Right forelimb (tissue), 1 donor: ENCODE data around the gene HSPB6.

Source experiments
- DNase-seq: peaks from one replicate; pipeline ENCODE4 v3.0.0-alpha.2; 2018

HSPB6 gene

DNA sequence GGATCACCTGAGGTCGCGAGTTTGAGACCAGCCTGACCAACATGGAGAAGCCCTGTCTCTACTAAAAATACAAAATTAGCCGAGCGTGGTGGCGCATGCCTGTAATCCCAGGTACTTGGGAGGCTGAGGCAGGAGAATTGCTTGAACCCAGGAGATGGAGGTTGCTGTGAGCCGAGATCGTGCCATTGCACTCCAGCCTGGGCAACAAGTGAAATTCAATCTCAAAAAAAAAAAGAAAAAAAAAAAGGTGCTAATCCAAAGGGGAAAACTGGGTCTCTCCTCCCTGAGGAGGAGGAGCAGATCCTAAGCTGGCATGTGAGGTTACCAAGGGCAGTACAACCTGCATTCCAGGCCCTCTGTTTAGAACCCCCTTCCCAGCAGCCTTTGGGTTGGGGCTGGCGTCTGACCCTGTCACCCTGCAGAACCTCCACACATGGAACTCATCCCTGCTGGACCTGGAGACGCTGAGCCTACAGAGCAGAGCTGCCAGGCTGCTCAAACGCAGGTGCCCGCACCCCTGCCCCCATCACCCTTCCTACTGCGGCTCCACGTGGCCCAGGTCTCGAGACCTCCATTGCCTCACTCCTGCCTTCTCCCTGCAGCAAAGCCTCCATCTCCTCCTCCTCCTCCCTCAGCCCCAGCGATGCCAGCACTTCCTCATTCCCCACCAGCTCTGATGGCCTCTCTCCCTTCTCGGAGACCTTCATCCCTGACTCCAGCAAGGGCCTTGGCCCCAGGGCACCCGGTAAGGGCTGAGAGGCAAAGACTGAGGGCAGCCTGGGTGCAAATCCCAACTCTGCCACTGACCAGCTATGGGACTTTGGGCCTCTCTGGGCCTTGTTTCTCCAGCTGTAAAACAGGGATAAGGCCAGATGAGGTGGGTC, 7.8 kb upstream of the HSPB6 start:
- no peak for DNase-seq

DNA sequence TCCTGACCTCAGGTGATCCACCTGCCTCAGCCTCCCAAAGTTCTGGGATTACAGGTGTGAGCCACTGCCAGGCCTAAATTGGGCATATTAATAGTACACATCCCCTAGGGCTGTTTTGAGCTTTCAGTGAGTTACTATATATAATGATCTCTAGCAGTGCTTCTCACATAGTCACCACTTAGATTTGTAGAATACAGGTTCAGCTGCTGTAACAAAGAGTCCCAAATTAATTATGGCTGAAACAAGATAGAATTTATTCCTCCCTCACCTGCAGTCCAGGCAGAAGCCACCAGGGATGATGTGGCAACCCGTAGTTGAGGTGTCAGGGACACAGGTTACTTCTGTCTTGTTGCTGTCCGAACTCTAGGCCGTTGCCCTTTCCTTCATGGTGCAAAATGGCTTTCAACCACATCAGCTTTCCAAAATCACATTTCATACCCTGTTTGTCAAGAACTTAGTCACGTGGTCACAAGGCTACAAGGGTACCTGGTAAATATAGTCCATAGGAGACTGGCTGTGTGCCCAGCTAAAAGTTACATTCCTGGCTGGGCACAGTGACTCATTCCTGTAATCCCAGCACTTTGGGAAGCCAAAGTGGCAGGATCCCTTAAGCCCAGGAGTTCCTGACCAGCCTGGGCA, 4.0 kb upstream of the HSPB6 start:
- no peak for DNase-seq

DNA sequence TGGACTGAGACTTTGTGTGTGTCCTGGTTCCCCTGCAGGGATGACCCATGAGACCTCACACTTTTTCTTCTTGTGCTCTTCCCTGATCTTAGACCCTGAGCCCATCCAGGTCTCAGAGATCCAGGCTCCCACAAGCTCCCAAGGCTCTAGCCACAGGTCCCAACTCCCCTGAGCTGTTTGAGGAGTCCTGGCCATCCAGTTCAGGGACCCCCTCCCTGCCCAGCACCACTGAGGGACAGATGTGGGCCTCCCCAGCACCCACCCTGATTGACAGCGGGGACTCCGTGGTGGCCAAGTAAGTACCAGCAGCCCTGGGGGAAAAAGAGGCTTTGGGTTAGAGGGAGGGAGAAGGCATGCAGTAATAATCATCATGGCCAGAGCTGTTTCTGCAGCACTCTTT, 2.9 kb upstream of the HSPB6 start:
- no peak for DNase-seq

DNA sequence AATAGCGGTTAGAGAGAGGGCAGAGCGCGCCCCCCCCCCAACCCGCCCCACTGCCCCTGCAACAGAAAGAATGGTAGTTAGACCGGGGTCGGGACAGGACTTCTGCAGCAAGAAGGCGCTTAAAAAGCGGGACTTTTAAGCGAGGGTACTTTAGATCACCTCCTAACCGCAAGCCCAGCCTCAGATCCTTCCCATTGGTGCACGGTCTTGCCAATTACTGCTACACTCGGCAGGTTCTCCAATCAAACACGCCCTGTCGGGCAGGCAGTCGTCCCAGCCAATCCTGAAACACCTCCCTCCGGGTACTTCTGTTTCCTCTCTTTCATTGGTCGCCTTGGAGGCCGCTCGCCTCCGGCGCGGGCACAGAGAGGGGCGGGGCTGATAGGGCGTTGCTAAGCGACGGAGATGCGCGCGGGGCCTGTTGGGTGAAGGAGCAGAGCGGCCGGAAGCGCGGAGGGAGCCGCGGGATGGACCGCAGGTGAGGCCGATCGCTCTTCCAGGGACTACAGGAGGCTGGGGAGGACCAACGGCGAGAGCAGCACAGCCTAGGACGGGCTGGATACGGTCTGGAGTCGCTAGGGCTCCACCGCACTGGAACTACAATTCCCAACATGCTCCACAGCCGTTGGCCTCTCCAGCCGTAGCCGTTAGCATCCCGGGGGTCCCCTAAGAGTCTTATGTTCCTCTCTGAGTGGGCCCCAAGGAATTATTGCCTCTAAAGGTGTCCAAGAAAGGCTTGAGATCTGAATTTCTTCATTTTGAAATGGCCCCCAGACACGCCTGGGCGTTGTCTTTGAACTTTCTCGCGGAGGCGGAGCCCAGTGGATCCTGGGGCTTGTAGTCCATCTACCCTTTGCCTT, 1.1 kb upstream of the HSPB6 start, which contains the start of gene PROSER3:
PROSER3 (plus strand) TSS at position 428 of the 860 bp plus-strand sequence; CDS start at position 468, 40 bp downstream.
- DNase-seq: peak; percentile 99

DNA sequence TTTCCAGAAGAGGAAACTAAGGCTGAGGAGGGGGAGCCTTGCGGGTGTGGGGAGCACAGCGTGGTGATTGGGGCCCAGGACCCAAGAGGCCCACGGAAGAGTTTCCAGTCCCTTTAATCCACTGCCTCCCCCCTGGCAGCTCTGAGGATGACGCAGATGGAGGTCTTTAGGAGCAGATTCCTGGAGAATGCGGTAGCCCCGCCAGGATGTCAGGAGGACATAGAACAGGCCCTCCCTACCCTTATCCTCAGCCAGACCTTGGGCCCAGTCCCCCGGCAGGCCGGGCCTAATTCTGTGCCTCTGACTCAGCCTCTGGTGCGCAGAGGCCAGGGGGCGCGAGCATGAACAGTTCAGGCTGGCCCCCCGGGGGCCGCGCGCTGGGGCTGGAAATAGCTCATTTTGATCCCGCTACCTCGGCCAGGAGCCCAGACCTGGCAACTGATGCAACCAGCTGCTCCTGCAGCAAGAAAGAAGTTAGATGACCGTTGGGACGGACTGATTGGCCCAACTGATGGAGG, 461 bp upstream of the HSPB6 start:
- DNase-seq: peak; percentile 96

DNA sequence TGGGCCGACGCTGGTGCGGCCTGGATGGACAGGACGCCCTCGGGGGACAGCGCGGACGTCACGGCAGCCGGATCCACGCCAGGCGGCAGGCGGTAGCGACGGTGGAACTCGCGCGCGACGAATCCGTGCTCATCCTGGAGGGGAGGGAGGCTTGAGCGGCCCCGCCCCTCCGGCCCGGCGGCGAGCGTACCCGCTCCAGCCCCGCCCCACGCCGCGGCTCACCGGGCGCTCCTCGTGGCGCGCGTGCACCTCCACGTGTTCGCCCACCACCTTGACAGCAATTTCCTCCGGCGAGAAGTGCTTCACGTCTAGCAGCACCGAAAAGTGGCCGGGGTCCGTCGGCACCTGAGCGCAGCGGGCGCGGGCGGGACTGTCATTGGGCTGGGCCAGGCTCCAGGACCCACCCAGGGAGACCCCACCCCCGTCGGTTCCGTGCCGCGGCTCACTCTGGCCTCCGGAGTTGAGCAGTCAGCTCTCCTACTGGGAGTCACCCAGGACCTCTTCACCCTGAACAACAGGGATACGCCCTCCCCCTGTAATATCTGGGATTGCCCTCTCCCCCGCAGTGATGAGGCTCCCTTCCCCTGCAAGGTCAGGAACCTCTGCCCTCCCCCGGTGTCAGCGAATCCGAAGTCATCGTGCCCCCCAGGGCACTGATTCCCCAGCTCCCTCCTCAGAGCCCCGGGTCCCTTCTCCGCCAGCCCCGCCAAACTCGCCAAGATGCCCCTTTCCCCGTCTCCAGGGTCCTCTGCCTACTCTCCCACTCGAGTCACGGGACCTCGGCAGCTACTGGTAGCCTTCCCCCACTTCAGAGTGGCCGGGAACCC, 1.1 kb downstream of the HSPB6 start:
- DNase-seq: peak; percentile 86

DNA sequence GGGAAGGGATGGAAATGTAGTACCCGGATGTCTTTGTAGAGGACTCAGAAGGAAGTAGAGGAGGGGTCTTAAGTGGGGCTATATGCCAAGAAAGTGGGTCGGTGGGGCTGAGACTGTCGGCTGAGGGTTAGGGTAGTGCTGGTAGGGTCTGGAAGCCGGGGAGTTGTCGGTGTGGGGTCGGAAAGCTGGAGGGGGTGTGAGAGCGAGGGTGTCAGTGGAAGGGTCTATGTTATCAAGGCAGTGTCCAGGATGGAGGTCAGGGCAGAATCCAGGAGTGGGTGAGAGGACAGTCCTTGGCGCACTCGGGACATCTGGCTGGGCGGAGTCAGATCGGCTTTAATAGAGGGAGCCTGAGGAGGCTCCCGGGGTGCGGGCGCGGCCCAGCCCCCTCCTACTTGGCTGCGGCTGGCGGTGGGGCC, 1.7 kb downstream of the HSPB6 start:
- no peak for DNase-seq

DNA sequence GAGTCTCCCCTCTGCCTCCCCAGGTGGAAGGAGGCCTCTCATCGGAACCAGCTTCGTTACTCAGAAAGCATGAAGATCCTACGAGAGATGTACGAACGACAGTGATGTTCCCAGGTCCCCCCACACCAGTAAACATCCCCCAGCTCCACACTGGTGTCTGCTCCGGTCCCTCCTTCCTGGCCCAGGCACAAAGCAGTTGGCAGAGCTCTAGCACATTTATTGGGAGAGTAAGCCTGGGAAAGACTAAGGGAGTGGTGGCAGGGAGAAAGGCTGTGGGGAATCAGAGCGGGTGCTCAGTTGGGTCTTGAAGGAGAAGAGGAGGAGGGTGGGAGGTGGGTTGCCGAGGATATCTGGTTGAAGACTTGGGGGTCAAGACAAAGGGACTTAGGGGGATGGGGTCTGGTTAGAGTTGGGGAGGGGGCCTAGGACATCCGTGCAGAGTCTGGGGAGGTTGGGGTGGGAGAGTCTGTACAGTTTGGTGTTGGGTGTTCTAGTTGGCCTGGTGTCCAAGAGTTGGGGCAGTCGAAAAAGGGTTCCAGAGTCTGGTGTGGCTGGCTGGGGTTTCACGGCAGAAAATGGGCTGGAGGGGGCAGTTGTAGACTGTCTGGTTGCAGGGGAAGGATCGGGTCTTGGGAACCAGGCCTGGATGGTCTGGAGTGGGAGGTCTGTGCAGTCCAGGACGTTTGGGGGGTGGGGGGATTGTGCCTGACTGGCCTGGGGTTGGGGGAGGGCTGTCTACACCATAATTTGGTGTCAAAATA, 2.3 kb downstream of the HSPB6 start:
- no peak for DNase-seq

DNA sequence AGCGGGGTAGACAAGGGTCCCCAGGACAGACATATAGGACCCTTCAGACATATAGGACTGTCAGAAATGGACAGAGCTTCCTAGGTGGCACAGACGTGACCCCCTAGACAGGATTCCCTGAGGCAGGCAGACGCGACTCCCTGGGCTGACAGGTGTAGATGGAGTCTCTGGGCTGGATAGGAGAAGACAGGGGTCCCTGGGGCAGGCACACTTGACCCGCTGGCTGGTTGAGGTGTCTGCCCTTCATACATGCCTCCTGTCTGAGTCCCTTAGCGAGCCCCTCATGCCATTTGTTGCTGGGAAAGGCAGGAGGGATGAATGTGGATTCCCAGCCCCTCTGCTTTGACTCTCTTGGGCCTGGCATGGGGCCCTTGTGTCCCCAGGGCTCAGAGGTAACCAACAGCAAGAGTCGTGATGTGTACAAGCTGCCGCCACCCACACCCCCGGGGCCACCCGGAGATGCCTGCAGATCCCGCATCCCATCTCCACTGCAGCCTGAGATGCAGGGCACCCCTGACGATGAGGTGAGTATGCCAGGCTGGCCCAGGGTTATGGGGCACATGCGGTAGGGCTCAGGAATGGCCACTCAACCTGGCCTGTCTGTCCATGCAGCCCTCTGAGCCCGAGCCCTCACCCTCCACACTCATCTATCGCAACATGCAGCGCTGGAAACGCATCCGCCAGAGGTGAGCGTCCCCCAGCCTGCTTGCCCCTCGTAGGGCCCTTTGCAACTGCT, 3.0 kb downstream of the HSPB6 start:
- no peak for DNase-seq

DNA sequence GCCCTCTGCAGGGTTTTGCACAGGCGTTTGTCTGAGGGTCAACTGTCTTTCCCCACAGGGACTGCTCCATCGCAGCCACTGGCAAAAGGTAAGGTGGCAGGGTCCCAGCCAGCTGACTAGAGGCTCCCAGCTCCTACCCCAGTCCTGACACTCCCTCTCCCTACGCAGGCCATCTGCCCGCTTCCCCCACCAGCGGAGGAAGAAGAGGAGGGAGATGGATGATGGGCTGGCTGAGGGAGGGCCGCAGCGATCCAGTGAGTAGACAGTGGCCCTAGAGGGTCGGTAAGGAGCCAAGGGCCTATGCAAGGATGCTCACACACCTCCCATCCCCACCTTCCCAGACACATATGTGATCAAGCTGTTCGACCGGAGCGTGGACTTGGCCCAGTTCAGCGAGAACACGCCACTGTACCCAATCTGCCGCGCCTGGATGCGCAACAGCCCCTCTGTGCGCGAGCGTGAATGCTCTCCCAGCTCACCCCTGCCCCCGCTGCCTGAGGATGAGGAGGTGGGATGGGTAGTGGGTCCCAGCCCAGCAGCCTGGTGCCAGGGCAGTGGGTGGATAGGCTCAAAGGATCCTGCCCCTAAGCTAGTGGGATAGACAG, 4.0 kb downstream of the HSPB6 start:
- no peak for DNase-seq

DNA sequence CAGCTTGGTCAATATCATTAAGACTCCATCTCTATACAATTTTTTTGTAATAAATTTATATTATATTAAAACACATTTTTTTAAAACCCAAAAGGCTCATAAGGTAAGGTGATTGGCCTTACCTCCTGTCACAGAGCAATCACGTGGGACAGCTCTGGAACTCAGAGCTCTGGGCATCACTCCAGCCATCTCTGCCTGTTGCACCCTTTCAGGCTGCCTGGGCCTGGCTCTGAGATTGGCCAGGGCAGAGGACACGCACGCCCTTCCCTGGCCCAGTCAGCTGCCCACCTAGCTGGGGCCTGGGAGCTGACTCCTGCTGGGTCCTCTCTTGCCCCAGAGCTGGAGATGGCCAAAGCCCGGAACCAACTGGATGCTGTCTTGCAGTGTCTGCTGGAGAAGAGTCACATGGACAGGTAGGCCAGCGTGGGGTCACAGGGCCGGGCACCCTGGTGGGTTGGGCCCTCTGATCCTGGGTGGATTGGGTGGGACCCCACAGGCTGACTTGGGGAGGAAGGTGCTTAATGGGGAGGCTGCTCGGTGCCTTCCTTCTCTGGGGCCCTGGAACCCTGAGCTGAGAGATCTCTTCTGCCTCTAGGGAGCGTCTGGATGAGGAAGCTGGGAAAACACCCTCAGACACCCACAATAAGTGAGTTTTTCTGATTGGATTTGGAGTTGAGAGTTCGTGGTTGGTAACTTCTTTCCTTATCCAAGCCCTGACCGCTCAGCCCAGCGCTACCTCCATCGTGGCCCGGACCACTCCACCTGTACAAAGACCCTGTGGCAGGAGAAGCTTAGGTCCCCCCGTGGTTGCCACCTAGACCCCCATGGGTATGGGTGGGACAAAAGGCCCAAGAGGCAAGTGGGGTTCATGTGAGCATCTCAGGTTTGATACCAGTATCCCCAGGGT, 4.7 kb downstream of the HSPB6 start:
- DNase-seq: no peak

DNA sequence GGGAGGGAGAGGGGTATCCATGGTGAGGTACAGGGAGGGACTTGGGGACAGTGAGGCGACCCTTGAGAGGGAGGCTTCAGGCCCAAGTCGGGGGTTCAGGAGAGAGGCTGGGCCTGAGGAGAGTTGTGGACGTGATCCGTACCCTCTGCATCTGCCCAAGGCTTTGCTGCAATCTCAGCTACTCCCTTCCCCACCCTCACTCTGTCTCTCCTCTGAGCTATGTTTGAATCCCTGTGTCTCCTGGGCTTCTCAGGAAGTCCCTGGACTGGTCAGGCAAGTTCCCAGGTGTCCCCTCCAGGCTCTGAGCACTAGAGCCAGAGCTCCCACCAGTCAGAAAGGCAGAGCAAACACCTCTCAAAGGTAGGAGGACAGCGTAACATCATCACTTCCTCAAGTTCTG, 6.7 kb downstream of the HSPB6 start:
- DNase-seq: no peak

DNA sequence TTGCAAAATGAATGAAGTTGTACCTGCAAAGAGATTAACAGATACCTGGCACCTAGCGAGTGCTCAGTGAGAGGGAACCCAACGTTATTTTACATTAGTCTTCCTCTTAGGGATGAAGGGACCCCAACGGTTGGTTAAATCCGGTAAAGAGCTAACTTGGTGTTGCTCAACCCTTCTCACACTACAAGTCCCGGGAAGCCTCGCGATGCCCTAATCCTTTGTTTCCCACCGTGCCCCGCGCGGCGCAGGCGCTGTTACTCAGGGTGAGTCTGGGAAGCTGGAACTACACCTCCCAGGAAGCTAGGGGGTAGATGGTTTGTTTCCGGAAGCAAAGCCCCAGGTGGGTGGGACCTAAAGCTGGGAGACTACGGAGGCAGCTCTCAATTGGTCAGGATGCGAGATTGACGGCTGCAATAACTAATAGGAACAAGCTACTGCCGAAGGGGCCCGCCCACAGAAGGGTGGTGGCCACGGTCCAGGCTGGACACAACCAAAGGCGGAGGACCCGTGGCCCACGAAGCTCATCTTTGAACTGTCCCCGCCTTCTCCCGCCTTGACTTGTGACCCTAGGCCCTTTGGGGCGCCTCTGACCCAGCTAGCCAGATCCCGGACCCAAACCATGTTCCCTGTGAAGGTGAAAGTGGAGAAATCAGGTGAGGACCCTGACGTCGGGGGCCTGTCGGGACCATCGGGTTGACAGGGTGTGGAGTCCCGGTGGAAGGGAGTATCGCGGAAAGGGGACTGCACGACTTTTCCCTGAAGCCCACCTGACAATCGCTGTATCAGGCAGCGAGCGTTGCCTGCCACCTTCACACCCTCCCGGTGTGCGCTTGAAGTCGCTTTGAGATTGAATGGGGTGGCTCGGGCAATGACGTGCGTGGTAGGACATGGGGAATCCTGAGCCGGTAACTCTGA, 8.5 kb downstream of the HSPB6 start, which contains the start of gene LIN37:
LIN37 (plus strand) TSS at position 471 of the 915 bp plus-strand sequence; CDS start at position 620, 149 bp downstream.
- peak; percentile 99 for DNase-seq

DNA sequence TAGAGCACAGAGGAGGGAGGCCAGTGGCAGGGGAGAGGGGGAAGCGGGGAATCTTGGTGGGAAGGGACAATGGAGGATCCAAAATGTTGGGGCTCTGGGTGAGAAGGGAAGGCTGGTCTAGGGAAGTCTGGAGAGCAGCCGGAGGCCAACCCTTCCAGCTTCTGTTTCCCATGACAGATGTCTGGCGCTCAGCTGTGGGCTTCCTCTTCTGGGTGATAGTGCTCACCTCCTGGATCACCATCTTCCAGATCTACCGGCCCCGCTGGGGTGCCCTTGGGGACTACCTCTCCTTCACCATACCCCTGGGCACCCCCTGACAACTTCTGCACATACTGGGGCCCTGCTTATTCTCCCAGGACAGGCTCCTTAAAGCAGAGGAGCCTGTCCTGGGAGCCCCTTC, 10.3 kb downstream of the HSPB6 start:
- DNase-seq: no peak

DNA sequence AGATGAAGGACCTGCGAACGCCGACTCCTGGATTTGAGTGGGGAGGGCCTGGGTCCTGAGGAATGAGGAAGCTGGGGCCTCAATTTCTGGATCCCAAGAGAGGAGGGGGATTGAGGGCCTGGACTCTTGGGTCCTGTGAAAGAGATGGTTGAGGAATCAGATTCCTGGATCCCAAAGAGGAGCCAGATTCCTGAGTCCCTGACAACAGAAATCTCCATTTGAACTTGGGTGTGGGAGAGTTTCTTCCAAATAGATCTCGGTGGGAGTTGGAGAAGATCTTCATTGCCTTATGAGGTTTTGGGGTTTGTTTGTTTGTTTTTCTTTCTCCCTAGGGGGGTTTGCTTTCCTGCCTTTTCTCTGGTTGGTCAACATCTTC, 10.8 kb downstream of the HSPB6 start:
- no peak for DNase-seq

DNA sequence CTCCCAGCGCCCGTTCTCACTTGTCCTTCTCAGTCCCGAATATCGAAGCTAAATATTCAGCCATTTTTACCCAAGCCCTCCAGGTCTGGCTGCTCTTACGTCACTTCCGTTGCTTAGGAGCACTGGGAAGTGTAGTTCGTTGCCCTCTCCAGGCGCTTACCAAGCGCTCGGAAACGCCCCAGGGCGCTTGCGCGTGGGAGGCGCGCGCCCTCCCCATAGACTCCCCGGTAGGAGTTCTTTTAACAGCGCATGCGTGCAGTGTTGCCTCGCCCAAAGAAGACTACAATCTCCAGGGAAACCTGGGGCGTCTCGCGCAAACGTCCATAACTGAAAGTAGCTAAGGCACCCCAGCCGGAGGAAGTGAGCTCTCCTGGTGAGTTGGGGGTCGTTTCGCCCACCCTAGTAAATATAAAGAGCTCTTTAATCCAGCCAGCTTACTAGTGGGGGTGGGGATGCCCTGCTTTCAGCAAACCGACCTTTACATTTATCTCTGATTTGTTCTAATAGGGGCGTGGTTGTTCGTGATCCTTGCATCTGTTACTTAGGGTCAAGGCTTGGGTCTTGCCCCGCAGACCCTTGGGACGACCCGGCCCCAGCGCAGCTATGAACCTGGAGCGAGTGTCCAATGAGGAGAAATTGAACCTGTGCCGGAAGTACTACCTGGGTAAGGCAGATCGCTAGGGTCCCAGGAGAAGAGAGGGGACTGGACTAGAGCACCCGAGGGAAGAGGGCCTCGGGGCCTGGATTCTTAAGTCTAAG, 11.3 kb downstream of the HSPB6 start, which contains the start of the genes PSENEN and U2AF1L4:
PSENEN (plus strand) TSS at position 324 of the 759 bp plus-strand sequence; CDS start at position 604, 280 bp downstream.
U2AF1L4 (minus strand) TSS at position 91 of the 759 bp plus-strand sequence; CDS start at position 64, 27 bp downstream.
- DNase-seq: peak; percentile 96
